ENCODE results near the gene GLS2. TPM values are rescaled to one million over a fixed set of nuclear protein-coding genes. Genes with fewer than 3 reads are reported as not detected.

Gene GLS2
- total and polyA plus RNA-seq, 9 of the 15 experiments (the other 6 are each of a cell fraction or from before 2014, with no cell fraction given), result 0.11 TPM; not detected in 8

DNA sequence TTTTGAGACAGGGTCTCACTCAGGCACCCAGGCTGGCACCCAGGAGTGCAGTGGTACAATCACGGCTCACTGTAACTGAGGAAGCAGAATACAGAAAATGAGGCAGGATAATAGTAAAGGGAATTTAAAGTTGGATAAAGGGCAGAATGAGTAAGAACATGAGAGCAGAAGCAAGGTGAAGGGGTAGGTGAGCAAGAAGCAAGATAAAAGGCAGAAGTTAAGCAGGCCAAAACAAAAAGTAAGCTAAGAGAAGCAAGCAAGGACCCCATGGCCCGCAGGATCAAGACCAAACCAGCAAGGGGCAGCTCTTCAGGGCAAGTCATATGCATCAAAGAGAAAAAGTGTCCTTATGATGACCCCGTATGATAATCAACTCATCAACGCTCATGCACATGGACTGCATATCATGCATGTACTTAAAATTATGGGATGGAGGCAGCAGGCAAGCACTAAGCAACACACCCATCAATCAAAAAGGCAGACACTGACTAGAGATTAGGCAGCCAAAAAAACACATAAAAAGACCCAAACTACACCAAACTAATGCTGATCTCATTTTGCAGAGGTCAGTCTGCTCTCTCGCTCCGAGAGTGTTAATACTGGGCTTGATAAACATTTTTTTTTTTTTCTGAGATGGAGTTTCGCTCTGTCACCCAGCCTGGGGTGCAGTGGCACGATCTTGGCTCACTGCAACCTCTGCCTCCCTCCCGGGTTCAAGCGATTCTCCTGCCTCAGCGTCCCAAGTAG, 50.4 kb downstream of the GLS2 start (continued):
- TF ChIP-seq, protein P1, sequence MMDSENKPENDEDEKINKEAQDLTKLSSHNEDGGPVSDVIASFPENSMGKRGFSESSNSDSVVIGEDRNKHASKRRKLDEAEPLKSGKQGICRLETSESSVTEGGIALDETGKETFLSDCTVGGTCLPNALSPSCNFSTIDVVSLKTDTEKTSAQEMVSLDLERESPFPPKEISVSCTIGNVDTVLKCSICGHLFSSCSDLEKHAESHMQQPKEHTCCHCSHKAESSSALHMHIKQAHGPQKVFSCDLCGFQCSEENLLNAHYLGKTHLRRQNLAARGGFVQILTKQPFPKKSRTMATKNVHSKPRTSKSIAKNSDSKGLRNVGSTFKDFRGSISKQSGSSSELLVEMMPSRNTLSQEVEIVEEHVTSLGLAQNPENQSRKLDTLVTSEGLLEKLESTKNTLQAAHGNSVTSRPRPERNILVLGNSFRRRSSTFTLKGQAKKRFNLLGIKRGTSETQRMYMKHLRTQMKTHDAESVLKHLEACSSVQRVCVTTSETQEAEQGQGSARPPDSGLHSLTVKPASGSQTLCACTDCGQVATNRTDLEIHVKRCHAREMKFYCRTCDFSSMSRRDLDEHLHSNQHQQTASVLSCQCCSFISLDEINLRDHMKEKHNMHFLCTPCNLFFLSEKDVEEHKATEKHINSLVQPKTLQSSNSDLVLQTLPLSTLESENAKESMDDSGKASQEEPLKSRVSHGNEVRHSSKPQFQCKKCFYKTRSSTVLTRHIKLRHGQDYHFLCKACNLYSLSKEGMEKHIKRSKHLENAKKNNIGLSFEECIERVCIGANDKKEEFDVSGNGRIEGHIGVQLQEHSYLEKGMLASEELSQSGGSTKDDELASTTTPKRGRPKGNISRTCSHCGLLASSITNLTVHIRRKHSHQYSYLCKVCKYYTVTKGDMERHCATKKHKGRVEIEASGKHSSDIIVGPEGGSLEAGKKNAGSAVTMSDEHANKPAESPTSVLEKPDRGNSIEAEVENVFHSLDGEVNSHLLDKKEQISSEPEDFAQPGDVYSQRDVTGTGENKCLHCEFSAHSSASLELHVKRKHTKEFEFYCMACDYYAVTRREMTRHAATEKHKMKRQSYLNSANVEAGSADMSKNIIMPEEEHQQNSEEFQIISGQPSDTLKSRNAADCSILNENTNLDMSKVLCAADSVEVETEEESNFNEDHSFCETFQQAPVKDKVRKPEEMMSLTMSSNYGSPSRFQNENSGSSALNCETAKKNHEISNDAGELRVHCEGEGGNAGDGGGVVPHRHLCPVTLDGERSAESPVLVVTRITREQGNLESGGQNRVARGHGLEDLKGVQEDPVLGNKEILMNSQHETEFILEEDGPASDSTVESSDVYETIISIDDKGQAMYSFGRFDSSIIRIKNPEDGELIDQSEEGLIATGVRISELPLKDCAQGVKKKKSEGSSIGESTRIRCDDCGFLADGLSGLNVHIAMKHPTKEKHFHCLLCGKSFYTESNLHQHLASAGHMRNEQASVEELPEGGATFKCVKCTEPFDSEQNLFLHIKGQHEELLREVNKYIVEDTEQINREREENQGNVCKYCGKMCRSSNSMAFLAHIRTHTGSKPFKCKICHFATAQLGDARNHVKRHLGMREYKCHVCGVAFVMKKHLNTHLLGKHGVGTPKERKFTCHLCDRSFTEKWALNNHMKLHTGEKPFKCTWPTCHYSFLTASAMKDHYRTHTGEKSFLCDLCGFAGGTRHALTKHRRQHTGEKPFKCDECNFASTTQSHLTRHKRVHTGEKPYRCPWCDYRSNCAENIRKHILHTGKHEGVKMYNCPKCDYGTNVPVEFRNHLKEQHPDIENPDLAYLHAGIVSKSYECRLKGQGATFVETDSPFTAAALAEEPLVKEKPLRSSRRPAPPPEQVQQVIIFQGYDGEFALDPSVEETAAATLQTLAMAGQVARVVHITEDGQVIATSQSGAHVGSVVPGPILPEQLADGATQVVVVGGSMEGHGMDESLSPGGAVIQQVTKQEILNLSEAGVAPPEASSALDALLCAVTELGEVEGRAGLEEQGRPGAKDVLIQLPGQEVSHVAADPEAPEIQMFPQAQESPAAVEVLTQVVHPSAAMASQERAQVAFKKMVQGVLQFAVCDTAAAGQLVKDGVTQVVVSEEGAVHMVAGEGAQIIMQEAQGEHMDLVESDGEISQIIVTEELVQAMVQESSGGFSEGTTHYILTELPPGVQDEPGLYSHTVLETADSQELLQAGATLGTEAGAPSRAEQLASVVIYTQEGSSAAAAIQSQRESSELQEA (IDR thresholded peaks at IDR 0.05; ENCODE audit: low read depth), result peak; percentile 67; the same call in 1 of the 2 replicates
- no peak for TF ChIP-seq ZNF124 (CRISPR knock-in tag; IDR thresholded peaks at IDR 0.05)
- TF ChIP-seq SMARCC2 (IDR thresholded peaks at IDR 0.05; ENCODE audit: low read depth), result no peak
- peak; percentile 88 for TF ChIP-seq DPF2 (IDR thresholded peaks at IDR 0.05)
- TF ChIP-seq, protein P2, sequence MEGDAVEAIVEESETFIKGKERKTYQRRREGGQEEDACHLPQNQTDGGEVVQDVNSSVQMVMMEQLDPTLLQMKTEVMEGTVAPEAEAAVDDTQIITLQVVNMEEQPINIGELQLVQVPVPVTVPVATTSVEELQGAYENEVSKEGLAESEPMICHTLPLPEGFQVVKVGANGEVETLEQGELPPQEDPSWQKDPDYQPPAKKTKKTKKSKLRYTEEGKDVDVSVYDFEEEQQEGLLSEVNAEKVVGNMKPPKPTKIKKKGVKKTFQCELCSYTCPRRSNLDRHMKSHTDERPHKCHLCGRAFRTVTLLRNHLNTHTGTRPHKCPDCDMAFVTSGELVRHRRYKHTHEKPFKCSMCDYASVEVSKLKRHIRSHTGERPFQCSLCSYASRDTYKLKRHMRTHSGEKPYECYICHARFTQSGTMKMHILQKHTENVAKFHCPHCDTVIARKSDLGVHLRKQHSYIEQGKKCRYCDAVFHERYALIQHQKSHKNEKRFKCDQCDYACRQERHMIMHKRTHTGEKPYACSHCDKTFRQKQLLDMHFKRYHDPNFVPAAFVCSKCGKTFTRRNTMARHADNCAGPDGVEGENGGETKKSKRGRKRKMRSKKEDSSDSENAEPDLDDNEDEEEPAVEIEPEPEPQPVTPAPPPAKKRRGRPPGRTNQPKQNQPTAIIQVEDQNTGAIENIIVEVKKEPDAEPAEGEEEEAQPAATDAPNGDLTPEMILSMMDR (IDR thresholded peaks at IDR 0.05 in 2 of 3, conservative IDR thresholded peaks at IDR 0.05 in 1 of 3; ENCODE audit: insufficient read depth in 2 of 3, low read depth in 1 of 3, low read length in 3 of 3), result peak in 2 of 3 experiments; percentile 15; a peak in 1 of 6 replicates
- TF ChIP-seq KDM4B (IDR thresholded peaks at IDR 0.05; ENCODE audit: borderline replicate concordance in 2 of 2, low read depth in 1 of 2), result no peak
- TF ChIP-seq ZNF263 (CRISPR knock-in tag; IDR thresholded peaks at IDR 0.05; ENCODE audit: borderline replicate concordance), result no peak
- no peak for TF ChIP-seq CBFB (CRISPR knock-in tag; IDR thresholded peaks at IDR 0.05)
- peak; percentile 77 for TF ChIP-seq TEAD4 (IDR thresholded peaks at IDR 0.05; ENCODE audit: low read length)
- no peak for TF ChIP-seq TEAD4 (CRISPR knock-in tag; IDR thresholded peaks at IDR 0.05; ENCODE audit: borderline replicate concordance)
- no peak for TF ChIP-seq PRMT5 (CRISPR knock-in tag; IDR thresholded peaks at IDR 0.05)
- TF ChIP-seq, protein P3, sequence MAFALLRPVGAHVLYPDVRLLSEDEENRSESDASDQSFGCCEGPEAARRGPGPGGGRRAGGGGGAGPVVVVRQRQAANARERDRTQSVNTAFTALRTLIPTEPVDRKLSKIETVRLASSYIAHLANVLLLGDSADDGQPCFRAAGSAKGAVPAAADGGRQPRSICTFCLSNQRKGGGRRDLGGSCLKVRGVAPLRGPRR (CRISPR knock-in tag; IDR thresholded peaks at IDR 0.05), result no peak
- no peak for TF ChIP-seq HDAC6 (IDR thresholded peaks at IDR 0.05; ENCODE audit: low read depth, low read length)
- TF ChIP-seq TFAM (CRISPR knock-in tag; conservative IDR thresholded peaks at IDR 0.05), result no peak
- no peak for TF ChIP-seq SIX5 (IDR thresholded peaks at IDR 0.05; ENCODE audit: borderline replicate concordance in 1 of 2, insufficient read depth in 1 of 2, low read depth in 1 of 2, low read length in 2 of 2)
- TF ChIP-seq PHTF2 (CRISPR knock-in tag; IDR thresholded peaks at IDR 0.05), result no peak

Data from K562 (cell line).